ENCODE measurements around the gene RNF38. TPM values are rescaled to one million over a fixed set of nuclear protein-coding genes. Genes with fewer than 3 reads are reported as not detected.

The RNF38 gene
- polyA plus RNA-seq, 1 of the 3 experiments (the other 2 are of a cell fraction): 9.5 TPM

DNA sequence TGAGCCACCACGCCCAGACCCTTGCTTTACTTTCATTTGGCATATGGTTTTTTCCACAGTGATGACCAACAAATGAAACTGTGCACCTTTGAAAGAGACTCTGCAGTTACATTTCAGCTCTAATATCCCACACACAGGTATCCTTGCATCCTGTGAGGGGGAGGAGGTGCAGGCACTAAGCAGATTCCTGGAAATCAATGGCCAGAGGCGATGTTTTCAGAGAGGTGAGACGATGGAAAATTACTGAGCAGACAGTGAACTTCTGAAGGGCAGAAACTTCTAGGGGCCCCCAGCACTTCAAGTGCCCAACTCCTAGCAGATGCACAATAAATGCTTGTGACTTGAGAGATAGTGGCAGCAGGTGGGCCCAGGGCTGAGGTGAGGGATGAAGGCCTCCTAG lies 112.0 kb downstream of the RNF38 start (continued):
- TF ChIP-seq, protein P1, sequence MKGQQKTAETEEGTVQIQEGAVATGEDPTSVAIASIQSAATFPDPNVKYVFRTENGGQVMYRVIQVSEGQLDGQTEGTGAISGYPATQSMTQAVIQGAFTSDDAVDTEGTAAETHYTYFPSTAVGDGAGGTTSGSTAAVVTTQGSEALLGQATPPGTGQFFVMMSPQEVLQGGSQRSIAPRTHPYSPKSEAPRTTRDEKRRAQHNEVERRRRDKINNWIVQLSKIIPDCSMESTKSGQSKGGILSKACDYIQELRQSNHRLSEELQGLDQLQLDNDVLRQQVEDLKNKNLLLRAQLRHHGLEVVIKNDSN (IDR thresholded peaks at IDR 0.05; ENCODE audit: borderline replicate concordance, low read depth): no peak
- TF ChIP-seq SIN3A (IDR thresholded peaks at IDR 0.05; ENCODE audit: borderline replicate concordance, low read depth, low read length) (no peak), ELF1 (IDR thresholded peaks at IDR 0.05) (no peak)

Other genes with a start within 250 kb of the RNF38 start
- gene CCIN, start 230.9 kb downstream of the RNF38 start, polyA plus RNA-seq (2012; rRNA removed): 0.44 and 0.54 TPM in 2 replicates
- 222 and 260 TPM in 2 replicates for gene CLTA, start 209.3 kb downstream of the RNF38 start, polyA plus RNA-seq (2012; rRNA removed)
- gene GNE, start 141.8 kb downstream of the RNF38 start, polyA plus RNA-seq (2012; rRNA removed): 13.0 and 17.5 TPM in 2 replicates
- gene MELK, start 172.6 kb upstream of the RNF38 start, polyA plus RNA-seq (2012; rRNA removed): 16.5 and 18.0 TPM in 2 replicates